B cell (primary cell): ENCODE measurements around the gene PPP6R1. TPM values are rescaled to one million over a fixed set of nuclear protein-coding genes. Genes with fewer than 3 reads are reported as not detected.

ENCODE experiments used
- ATAC-seq: fragments of 200-7000 bp; cut with Tn5 transposase; one replicate; pipeline ENCODE4 v1.10.0; 2021; ENCODE audit warnings: low read depth, mild to moderate bottlenecking, moderate number of reproducible peaks, moderate library complexity
- CTCF ChIA-PET: fragments of 350-600 bp; sonication (Branson Sonifier 250); formaldehyde crosslinking; loops from one replicate; lab custom pipeline; 2021; ENCODE audit warnings: antibody characterized with exemption, inconsistent platforms; lab: Charles Lee
- POLR2A ChIA-PET: fragments of 350-600 bp; sonication (Branson Sonifier 250); formaldehyde crosslinking; loops from one replicate; lab custom pipeline; 2021; ENCODE audit warnings: antibody characterized with exemption; lab: Charles Lee
- DNase-seq: peaks from one replicate; pipeline ENCODE4 v3.0.0; 2013
- H2AFZ ChIP-seq: 2 replicates; pipeline ENCODE4 v1.6.1; 2012; ENCODE audit warnings: mild to moderate bottlenecking, low read depth, low read length; ENCODE audit not compliant: insufficient read depth, poor library complexity, severe bottlenecking
- H3K27ac ChIP-seq, 2 donors: 1 replicate in 1 of 2; 2 replicates in 1 of 2; pipeline ENCODE4 v1.5.1; 2012 to 2013; ENCODE audit warnings: low read length in 2 of 2, mild to moderate bottlenecking in 2 of 2, moderate library complexity in 1 of 2
- H3K27me3 ChIP-seq, 4 experiments: fragments of 200-600 bp in 1 of 4; sonication (generic) in 1 of 4; replicated peaks in 1 of 4; 1 replicate in 2 of 4; 2 replicates in 2 of 4; pipeline versions ENCODE4 v1.6.1 to v1.7.0; 2013 to 2016; ENCODE audit warnings: low read length in 3 of 4, mild to moderate bottlenecking in 2 of 4, mixed read lengths in 1 of 4, moderate library complexity in 1 of 4; ENCODE audit not compliant: insufficient read depth in 4 of 4, control insufficient read depth in 3 of 4; ENCODE audit errors: control extremely low read depth in 1 of 4
- H3K36me3 ChIP-seq, 2 experiments: replicated peaks in 1 of 2; 1 replicate in 1 of 2; 2 replicates in 1 of 2; pipeline versions ENCODE4 v1.6.1 to v1.7.1; 2013; ENCODE audit warnings: low read length in 1 of 2; ENCODE audit not compliant: insufficient read depth in 2 of 2, control insufficient read depth in 1 of 2; ENCODE audit errors: control extremely low read depth in 1 of 2, extremely low read depth in 1 of 2
- H3K4me1 ChIP-seq, 2 donors: fragments of 200-600 bp in 1 of 2; sonication (generic) in 1 of 2; 1 replicate in 1 of 2; 2 replicates in 1 of 2; pipeline versions ENCODE4 v1.5.1 to v1.6.1; 2013 to 2017; ENCODE audit warnings: low read length in 2 of 2; ENCODE audit not compliant: control insufficient read depth in 2 of 2, insufficient read depth in 2 of 2
- H3K4me2 ChIP-seq: replicated peaks from 2 replicates; pipeline ENCODE3; 2012; ENCODE audit warnings: mild to moderate bottlenecking, low read depth, low read length; ENCODE audit not compliant: poor library complexity, severe bottlenecking
- H3K4me3 ChIP-seq, 5 experiments: fragments of 200-600 bp in 1 of 5; sonication (generic) in 1 of 5; 1 replicate in 3 of 5; 2 replicates in 2 of 5; pipeline versions ENCODE4 v1.5.1 to v1.7.0; 2011 to 2016; ENCODE audit warnings: low read length in 4 of 5, mild to moderate bottlenecking in 4 of 5, low read depth in 2 of 5, control low read depth in 1 of 5, moderate library complexity in 1 of 5; ENCODE audit not compliant: insufficient read depth in 1 of 5; ENCODE audit errors: control extremely low read depth in 1 of 5, extremely low read depth in 1 of 5
- H3K79me2 ChIP-seq: fragments of 200-600 bp; sonication (generic); one replicate; pipeline ENCODE4 v1.6.0; 2016; ENCODE audit warnings: low read length; ENCODE audit not compliant: control insufficient read depth, insufficient read depth
- H3K9ac ChIP-seq: fragments of 200-600 bp; sonication (generic); 2 replicates; pipeline ENCODE4 v1.6.1; 2017; ENCODE audit warnings: mild to moderate bottlenecking, low read length, moderate library complexity
- H3K9me3 ChIP-seq, 3 donors: one replicate each; pipeline versions ENCODE4 v1.6.1 to v1.7.1; 2013; ENCODE audit warnings: low read length in 2 of 3; ENCODE audit not compliant: control insufficient read depth in 2 of 3, insufficient read depth in 1 of 3; ENCODE audit errors: control extremely low read depth in 1 of 3
- H4K20me1 ChIP-seq: 2 replicates; pipeline ENCODE4 v1.6.0; 2012; ENCODE audit warnings: mild to moderate bottlenecking, low read length; ENCODE audit not compliant: insufficient read depth, control insufficient read depth, poor library complexity, severe bottlenecking
- H3K27ac Mint-ChIP-seq: one replicate; pipeline ENCODE4 v1.8.0; 2021; ENCODE audit warnings: mixed read lengths
- H3K27me3 Mint-ChIP-seq: one replicate; pipeline ENCODE4 v1.8.0; 2021; ENCODE audit warnings: mixed read lengths
- H3K4me1 Mint-ChIP-seq: one replicate; pipeline ENCODE4 v1.8.0; 2021; ENCODE audit warnings: mixed read lengths
- H3K4me3 Mint-ChIP-seq: one replicate; pipeline ENCODE4 v1.8.0; 2021; ENCODE audit warnings: mixed read lengths
- H3K9me3 Mint-ChIP-seq: one replicate; pipeline ENCODE4 v1.8.0; 2022; ENCODE audit warnings: mixed read lengths; ENCODE audit not compliant: insufficient read depth
- EZH2 ChIP-seq: IDR thresholded peaks from 2 replicates; pipeline ENCODE4 v1.6.1; 2012; ENCODE audit warnings: borderline replicate concordance, low read depth, mild to moderate bottlenecking, moderate library complexity, low read length; ENCODE audit not compliant: insufficient read depth, poor library complexity, severe bottlenecking
- WGBS: methylation state at CpG from one replicate; pipeline ENCODE4 v1.1.5; 2013; ENCODE audit warnings: missing lambda C conversion rate; ENCODE audit not compliant: insufficient coverage; 5-methylcytosine and 5-hydroxymethylcytosine counted together
- intact Hi-C: fragments of 100-400 bp; cut with micrococcal nuclease; formaldehyde crosslinking; loops from one replicate; pipeline ENCODE4 v1.10.0; 2022
- polyA plus RNA-seq: library from polyadenylated mRNA; depleted of rRNA; stranded (reverse); fragments of >200 nt; gene quantifications from 2 replicates; pipeline ENCODE4 v1.2.3, GENCODE V29; 2012
- total RNA-seq, 2 donors: library from RNA; stranded (reverse); fragments of 120-200 nt in 1 of 2; gene quantifications; 1 replicate in 1 of 2; 2 replicates in 1 of 2; pipeline versions ENCODE4 v1.2.3 to v1.2.4, GENCODE V29; 2013 to 2022
- TF ChIP-seq, protein P1 (sequence below): fragments of 200-600 bp; IDR thresholded peaks from one replicate; pipeline ENCODE4 v1.8.0; 2022; ENCODE audit warnings: antibody characterized with exemption, mild to moderate bottlenecking

PPP6R1 gene
- total and polyA plus RNA-seq, 2 donors (not counting 1 experiment from before 2014, with no cell fraction given) = 122 to 193 TPM

- intact Hi-C loops = no loop called here
- H3K27me3 Mint-ChIP-seq = no peaks in the 10 kb centered on the region
- Histone ChIP-seq H3K79me2 (no peaks in the 10 kb centered on the region), H3K9ac (no peak overlapping the region), H3K4me1 (peaks cover 4 to 8% of the 10 kb centered on the region in 2 donors), H3K4me3 (no peak overlapping the region), H3K27me3 (no peaks in the 10 kb centered on the region), H4K20me1 (no peaks in the 10 kb centered on the region), H3K36me3 (no peaks in the 10 kb centered on the region), H3K27ac (no peak overlapping the region), H3K4me2 (no peak overlapping the region), H2AFZ (no peak overlapping the region), H3K9me3 (peaks cover 0 to 13% (median 0%) of the 10 kb centered on the region in 3 donors)
- ChIA-PET CTCF (no interaction called here), POLR2A (interaction anchor here (1.1 kb wide), 1 partner anchor 33 kb away, joined by 3 read pairs; the partner anchor contains the start of gene KMT5C)
- no peak for TF ChIP-seq EZH2
- TF ChIP-seq, protein P1, sequence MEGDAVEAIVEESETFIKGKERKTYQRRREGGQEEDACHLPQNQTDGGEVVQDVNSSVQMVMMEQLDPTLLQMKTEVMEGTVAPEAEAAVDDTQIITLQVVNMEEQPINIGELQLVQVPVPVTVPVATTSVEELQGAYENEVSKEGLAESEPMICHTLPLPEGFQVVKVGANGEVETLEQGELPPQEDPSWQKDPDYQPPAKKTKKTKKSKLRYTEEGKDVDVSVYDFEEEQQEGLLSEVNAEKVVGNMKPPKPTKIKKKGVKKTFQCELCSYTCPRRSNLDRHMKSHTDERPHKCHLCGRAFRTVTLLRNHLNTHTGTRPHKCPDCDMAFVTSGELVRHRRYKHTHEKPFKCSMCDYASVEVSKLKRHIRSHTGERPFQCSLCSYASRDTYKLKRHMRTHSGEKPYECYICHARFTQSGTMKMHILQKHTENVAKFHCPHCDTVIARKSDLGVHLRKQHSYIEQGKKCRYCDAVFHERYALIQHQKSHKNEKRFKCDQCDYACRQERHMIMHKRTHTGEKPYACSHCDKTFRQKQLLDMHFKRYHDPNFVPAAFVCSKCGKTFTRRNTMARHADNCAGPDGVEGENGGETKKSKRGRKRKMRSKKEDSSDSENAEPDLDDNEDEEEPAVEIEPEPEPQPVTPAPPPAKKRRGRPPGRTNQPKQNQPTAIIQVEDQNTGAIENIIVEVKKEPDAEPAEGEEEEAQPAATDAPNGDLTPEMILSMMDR = no peak
- 100% methylated on average over 2 of the region's 3 CpGs for WGBS
- no peak for DNase-seq
- H3K9me3 Mint-ChIP-seq = no peaks in the 10 kb centered on the region
- no peak overlapping the region for H3K27ac Mint-ChIP-seq
- H3K4me1 Mint-ChIP-seq = peaks cover 4% of the 10 kb centered on the region
- no peak overlapping the region for H3K4me3 Mint-ChIP-seq
- ATAC-seq = no peak
Observed at GRCh38 chr19:55306712-55307111, 47.9 kb upstream of the PPP6R1 start.

DNA sequence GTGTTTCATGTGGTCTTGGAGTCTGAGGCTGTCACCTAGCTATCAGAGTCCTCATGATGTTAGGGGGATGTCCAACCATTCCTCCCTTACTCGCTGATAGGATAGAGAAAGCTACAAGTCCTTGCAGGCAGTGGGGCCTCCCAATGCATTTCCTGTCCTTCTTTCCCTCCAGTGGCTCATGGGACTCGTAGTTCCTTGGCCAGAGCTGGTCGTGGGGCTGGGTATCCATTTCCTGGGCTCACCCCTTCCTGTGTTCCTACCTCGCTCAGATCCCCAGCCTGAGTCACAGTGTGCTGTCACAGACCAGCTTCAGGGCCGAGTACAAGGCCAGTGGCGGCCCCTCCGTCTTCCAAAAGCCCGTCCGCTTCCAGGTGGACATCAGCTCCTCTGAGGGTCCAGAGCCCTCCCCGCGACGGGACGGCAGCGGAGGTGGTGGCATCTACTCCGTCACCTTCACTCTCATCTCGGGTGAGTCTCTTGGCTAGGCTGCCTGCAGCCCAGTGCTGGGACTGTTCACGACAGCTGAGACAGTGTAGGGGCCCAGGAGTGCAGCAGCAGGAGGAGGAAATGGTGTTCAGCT is 47.3 kb upstream of the PPP6R1 start:
- Histone ChIP-seq H3K27me3 (no peaks in the 10 kb centered on the region), H3K4me1 (peaks cover 8 to 15% of the 10 kb centered on the region in 2 donors), H2AFZ (no peak overlapping the region), H3K4me3 (no peak overlapping the region), H3K79me2 (no peaks in the 10 kb centered on the region), H4K20me1 (no peaks in the 10 kb centered on the region), H3K36me3 (no peaks in the 10 kb centered on the region), H3K9me3 (peaks cover 0 to 13% (median 0%) of the 10 kb centered on the region in 3 donors), H3K27ac (no peak overlapping the region), H3K9ac (no peak overlapping the region), H3K4me2 (no peak overlapping the region)
- TF ChIP-seq, protein P1 = no peak
- TF ChIP-seq EZH2 = no peak
- 95% methylated on average over 16 of the region's 17 CpGs for WGBS
- no peak for ATAC-seq
- no peak for DNase-seq
- H3K4me3 Mint-ChIP-seq = no peak overlapping the region
- H3K4me1 Mint-ChIP-seq = peaks cover 9% of the 10 kb centered on the region
- no peaks in the 10 kb centered on the region for H3K27me3 Mint-ChIP-seq
- intact Hi-C loops = no loop called here
- H3K9me3 Mint-ChIP-seq = no peaks in the 10 kb centered on the region
- H3K27ac Mint-ChIP-seq = no peak overlapping the region
- ChIA-PET POLR2A (interaction anchor here (1.1 kb wide), 1 partner anchor 33 kb away, joined by 3 read pairs; the partner anchor contains the start of gene KMT5C), CTCF (interaction anchor here (0.8 kb wide), 1 partner anchor 14 kb away, joined by 3 read pairs; no protein-coding TSS in a partner anchor)
